ENCODE measurements around the gene CHD3.

DNA sequence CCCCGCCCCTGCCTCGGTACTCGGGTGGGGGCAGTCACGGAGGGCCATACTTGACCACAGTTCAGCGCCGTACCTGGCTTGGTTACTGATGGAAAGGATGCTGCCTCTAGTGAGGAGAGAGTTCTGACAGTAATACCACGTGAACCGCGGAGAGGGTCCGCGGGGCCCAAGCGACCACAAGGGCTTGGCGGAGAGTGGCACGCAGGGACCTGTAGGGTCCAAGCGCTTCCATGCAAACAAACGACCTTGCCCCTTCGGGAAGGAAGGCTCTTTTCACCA lies 45.4 kb upstream of the CHD3 start:
- TF ChIP-seq, protein P1, sequence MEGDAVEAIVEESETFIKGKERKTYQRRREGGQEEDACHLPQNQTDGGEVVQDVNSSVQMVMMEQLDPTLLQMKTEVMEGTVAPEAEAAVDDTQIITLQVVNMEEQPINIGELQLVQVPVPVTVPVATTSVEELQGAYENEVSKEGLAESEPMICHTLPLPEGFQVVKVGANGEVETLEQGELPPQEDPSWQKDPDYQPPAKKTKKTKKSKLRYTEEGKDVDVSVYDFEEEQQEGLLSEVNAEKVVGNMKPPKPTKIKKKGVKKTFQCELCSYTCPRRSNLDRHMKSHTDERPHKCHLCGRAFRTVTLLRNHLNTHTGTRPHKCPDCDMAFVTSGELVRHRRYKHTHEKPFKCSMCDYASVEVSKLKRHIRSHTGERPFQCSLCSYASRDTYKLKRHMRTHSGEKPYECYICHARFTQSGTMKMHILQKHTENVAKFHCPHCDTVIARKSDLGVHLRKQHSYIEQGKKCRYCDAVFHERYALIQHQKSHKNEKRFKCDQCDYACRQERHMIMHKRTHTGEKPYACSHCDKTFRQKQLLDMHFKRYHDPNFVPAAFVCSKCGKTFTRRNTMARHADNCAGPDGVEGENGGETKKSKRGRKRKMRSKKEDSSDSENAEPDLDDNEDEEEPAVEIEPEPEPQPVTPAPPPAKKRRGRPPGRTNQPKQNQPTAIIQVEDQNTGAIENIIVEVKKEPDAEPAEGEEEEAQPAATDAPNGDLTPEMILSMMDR (IDR thresholded peaks at IDR 0.05) = peak in 1 of 6 experiments; percentile 4
- TF ChIP-seq EP300 (IDR thresholded peaks at IDR 0.05) = no peak
- TF ChIP-seq POLR2A (IDR thresholded peaks at IDR 0.05) = no peak
